Measurements from ENCODE around the gene SLAMF1. TPM values are rescaled to one million over a fixed set of nuclear protein-coding genes. Genes with fewer than 3 reads are reported as not detected.
"Not testable (repeated sequence)": the region's sequence is repeated elsewhere in the genome, so short reads cannot be mapped to it uniquely, and the experiment has no call there.

SLAMF1 gene
- total RNA-seq, 1 donor from 2014 or later: not detected

DNA sequence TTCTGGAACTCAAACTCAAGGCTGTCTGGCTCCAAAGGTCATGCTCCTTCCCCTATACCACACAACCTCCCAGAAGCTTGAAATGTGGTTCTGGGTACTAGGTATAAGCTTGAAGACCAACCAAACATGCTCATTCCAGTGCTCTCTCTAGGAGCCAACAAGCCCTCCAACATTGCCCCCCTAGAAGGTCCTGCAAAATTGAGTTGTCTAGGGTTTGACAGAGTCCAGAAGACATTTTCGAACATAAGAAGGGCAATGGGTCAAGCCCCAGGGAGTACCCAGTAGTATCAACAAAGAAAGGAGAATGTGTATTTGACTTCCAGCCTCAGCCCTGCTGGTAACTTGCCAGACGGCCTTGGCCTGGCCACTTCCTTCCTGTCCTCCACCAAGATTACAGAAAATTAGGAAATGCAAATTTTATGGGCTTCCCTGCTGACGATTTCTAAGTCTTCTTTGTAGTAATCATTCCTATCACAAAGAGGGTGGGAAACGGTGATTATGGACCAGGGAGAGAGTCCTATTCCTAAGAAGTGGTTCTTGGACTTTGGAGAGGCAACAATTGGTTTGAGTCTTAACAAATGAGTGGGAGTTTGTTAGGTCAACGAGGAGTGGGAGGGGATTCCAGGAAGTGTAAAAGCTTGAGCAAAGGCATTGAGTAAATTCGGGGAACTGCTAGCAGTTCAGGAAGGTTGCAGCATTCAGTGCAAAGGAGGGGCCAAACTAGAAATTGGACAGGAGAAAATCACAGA, 18.7 kb upstream of the SLAMF1 start:
- DNase-seq (ENCODE audit: low spot score in 2 of 2) (no peak), FAIRE-seq (no peak)

GRCh38 chr1:160664573-160665051, 17.8 kb upstream of the SLAMF1 start:
- no peak for DNase-seq (ENCODE audit: low spot score in 2 of 2)
- no peak for FAIRE-seq

DNA sequence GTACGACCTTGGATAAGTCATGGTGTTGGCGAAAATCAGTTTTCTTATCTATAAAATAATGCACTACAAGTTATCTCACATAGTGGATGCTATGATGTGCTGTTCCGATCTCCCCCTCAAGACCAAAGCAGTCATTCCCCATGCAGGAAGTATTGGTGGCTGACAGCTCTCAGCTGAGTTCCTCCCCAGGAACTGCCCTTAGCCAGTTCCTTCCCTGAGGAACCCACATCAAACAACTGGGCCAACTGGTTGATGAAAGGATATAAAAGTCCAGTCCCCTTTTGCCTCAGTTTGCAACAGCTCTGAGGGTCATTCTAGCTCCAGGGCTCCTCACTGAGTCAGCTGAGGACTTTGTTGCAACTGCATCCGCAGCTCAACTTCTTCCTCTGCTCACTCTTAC, 16.1 kb upstream of the SLAMF1 start:
- no peak for DNase-seq (ENCODE audit: low spot score in 2 of 2)
- FAIRE-seq: no peak

DNA sequence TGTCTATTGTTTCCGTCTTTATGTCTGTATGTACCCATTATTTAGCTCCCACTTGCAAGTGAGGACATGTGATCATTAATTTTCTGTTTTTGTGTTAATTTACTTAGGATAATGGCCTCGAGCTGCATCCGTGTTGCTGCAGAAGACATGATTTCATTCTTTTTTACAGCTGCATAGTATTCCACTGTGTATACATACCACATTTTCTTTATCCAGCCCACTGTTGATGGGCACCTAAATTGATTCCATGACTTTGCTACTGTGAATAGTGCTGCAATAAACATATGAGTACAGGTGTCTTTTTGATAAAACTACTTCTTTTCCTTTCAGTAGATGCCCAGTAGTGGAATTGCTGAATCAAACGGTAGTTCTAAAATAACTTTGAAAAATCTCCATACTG, 12.7 kb upstream of the SLAMF1 start:
- FAIRE-seq: no peak

GRCh38 chr1:160658814-160659193, 12.0 kb upstream of the SLAMF1 start:
- FAIRE-seq: no peak

More for the DNA sequence above, 12.7 kb upstream of the SLAMF1 start:
- DNase-seq (ENCODE audit: low spot score in 2 of 2): no peak

DNA sequence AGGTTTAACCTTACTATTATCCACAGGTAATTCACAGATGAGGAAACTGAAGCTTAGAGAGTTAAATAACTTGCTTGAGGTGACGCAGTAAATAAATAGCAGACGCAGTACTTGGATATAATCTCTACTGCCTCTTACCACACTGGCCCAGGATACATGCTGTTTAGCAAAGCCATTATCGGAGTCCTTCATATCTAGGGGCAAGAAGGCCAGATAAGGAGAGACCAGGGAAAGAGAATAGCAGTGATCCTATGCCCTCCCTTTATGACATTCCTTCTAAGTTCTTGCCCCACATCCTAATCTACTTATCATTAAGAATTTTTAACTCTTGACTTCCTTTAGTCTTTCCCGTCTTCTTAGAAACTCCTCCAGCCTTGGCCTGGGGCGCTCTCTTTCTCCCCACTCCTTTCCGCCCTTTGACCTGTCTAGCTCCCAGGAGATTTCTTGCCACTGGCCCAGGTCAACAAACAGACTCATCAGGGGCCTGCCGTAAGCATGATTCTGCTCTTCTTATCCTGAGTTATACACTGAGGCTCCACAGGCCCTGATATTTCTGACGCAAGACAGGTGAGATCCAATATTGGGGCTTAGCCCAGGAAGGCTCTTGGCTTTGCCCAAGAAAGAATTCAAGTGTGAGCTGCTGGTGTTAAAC, 11.4 kb upstream of the SLAMF1 start:
- DNase-seq (ENCODE audit: low spot score in 2 of 2) (no peak), FAIRE-seq (no peak)

More at GRCh38 chr1:160658814-160659193, 12.0 kb upstream of the SLAMF1 start:
- DNase-seq (ENCODE audit: low spot score in 2 of 2): no peak

- DNase-seq (ENCODE audit: low spot score in 2 of 2) (no peak), FAIRE-seq (no peak)
These were observed 10.5 kb upstream of the SLAMF1 start for GRCh38 chr1:160657250-160657781.

- no peak for DNase-seq (ENCODE audit: low spot score in 2 of 2)
- FAIRE-seq: no peak
These were observed 9.9 kb upstream of the SLAMF1 start for GRCh38 chr1:160656737-160657136.

GRCh38 chr1:160653620-160654016, 6.8 kb upstream of the SLAMF1 start:
- DNase-seq (ENCODE audit: low spot score in 2 of 2) (no peak), FAIRE-seq (no peak)

DNA sequence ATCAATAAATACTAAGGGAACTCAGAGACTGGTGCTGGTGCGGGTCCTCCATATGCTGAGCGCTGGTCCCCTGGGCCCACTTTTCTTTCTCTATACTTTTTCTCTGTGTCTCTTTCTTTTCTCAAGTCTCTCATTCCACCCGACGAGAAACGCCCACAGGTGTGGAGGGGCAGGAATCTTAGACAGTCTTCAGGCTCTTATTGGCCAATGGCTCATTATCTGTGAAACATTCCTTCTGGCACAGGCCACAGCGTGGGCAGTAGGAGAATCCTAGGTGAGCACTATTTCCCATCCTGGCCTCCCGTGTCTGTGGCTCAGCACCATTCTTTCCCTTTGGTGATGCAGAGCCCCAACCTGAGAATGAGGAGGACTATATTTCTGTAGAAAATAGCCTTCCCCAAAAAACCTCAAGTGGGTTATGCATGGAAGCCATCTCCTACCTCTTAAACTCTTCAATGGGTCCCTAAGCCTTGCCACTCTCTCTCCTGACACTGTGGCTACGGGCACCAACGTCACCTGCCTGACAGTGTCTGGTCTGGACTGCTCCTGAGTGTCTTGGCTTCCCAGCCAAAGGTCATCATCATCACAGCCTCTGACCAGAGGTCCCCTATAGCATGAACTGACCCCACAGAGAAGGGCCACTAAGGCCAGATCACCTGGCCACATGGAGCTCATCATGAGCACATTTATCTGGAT, 6.2 kb upstream of the SLAMF1 start:
- FAIRE-seq: no peak
- DNase-seq (ENCODE audit: low spot score in 2 of 2): no peak

- DNase-seq (ENCODE audit: low spot score in 2 of 2); FAIRE-seq: not testable (repeated sequence)
These were observed 5.3 kb upstream of the SLAMF1 start for GRCh38 chr1:160652065-160652641.

GRCh38 chr1:160651433-160652064, 4.7 kb upstream of the SLAMF1 start:
- no peak for DNase-seq (ENCODE audit: low spot score in 2 of 2)
- FAIRE-seq: no peak

DNA sequence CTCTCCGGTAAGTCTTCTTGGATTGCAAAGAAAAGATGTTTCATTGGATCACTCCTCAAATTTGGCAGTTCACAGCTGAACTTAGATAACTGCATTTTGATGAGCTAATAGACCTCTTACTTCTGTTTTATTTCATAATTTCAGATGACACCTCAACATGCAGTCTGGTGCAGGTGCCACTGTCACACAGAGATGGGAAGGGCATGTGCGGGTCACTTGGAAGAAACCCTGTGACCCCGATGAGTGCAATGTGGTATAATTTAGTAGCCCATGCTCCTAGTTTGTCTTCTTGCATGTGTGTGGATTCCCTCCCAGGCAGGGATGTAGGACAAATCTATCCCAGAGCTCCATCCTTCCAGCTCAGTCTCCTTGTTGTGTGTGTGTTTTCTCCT, 481 bp upstream of the SLAMF1 start:
- no peak for FAIRE-seq

DNA sequence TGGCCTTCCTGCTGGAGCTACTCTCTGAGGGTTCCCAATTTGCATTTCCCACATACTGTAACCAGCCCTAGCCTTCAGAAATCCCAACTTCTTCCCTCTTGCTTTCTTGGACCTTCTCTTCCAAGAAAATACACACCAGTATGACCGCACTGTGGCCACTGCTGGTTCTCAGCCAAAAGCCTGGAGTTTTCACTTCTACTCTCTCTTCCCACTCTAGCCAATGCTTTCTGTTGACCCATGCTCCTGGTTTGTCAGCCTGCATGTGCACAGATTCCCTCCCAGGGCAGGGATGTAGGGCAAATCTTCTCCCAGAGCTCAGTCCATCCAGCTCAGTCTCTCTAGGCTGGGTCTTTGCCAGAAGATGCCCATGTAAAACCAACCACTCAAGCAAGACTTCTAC, 664 bp downstream of the SLAMF1 start:
- FAIRE-seq (no peak), DNase-seq (ENCODE audit: low spot score in 2 of 2) (no peak)

More for the DNA sequence above, 481 bp upstream of the SLAMF1 start:
- no peak for DNase-seq (ENCODE audit: low spot score in 2 of 2)

DNA sequence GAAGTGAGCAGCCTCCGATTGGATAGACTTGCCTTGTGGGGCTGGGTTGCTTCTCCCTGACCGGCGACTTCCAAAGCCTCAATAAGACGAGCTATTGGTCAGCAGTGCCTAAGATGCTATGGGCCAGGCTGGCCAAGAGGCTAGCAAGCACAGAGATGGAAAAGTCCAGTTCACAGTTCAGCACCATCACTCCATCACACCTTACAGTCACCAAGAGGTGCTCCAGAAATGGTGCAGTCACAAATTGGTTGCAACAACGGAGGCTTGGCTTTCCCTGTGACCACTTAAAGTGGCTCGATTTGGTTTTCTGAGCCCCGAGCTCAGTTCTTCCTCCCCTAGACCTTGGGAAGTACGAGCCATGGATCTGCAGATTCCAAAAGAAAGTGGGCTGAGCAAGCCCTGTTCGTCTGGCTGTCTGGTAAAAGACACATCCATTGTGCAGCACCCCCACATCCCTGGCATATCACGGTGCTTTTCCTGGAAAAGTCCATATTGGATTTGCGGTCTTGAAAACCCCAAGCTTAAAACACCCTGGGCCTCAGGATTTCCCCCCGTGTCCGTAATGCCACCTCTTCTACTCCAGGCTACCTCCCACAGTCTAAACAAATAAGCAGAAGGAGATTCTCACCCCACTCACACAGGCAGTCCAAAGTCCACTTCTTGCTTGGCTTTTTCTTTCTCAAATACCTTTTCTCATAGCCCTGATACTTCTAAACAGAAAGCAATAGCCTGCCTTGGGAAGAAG, 1.3 kb downstream of the SLAMF1 start:
- FAIRE-seq (no peak), DNase-seq (ENCODE audit: low spot score in 2 of 2) (no peak)

DNA sequence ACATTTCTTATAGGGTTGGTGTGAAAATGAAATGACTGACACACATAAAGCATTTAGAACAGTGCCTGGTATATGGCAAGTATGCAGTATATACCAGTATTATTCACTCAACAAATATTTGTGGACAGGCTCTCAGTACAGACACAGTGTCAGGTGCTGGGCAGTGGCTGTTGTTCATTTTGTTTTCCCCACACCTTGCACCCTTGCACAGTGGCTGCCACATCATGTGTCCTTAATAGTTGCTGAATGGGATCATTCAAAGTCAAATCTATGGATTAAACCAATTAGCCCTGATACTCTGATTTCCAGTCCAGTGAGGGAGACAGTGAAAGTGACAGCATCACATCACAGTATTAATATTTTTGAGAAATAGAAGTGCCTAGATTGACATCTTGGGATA, 2.4 kb downstream of the SLAMF1 start:
- no peak for DNase-seq (ENCODE audit: low spot score in 2 of 2)
- no peak for FAIRE-seq

GRCh38 chr1:160643138-160643537, 3.7 kb downstream of the SLAMF1 start:
- no peak for FAIRE-seq

GRCh38 chr1:160642281-160642644, 4.6 kb downstream of the SLAMF1 start:
- DNase-seq (ENCODE audit: low spot score in 2 of 2) (no peak), FAIRE-seq (no peak)

More at GRCh38 chr1:160643138-160643537, 3.7 kb downstream of the SLAMF1 start:
- no peak for DNase-seq (ENCODE audit: low spot score in 2 of 2)

Measured in frontal cortex (tissue), 4 donors.